Measurements from ENCODE around the gene KIRREL2. TPM values are rescaled to one million over a fixed set of nuclear protein-coding genes. Genes with fewer than 3 reads are reported as not detected.

The KIRREL2 gene
- total RNA-seq, 1 experiment from 2014 or later = not detected

GRCh38 chr19:35847911-35848310 is 8.8 kb upstream of the KIRREL2 start:
- no peak for ATAC-seq
- H3K4me3 ChIP-seq (ENCODE audit: low read length) = no peak overlapping the region
- no peaks in the 10 kb centered on the region for H3K9me2 ChIP-seq (replicated peaks; ENCODE audit: low read length)
- intact Hi-C loops (cut with micrococcal nuclease) = no loop called here
- no peak overlapping the region for H3K27ac ChIP-seq (ENCODE audit: low read length)
- BruUV-seq (replicated peaks) = no TSS peak
- DNase-seq = no peak
- POLR2A ChIA-PET (ENCODE audit: unreplicated experiment) = no interaction called here
- H3K4me2 ChIP-seq (ENCODE audit: low read length) = no peak overlapping the region
- H2AFZ ChIP-seq (ENCODE audit: low read length) = no peak overlapping the region
- CTCF ChIA-PET = no interaction called here
- H4K20me1 ChIP-seq (ENCODE audit: low read length) = no peaks in the 10 kb centered on the region
- H3K36me3 ChIP-seq (ENCODE audit: low read depth, low read length) = no peaks in the 10 kb centered on the region
- H3K27me3 ChIP-seq (ENCODE audit: low read length) = no peaks in the 10 kb centered on the region
- H3K9ac ChIP-seq (ENCODE audit: low read length) = no peak overlapping the region
- no peaks in the 10 kb centered on the region for H3K79me2 ChIP-seq (ENCODE audit: low read length)
- no peak for TF ChIP-seq CTCF (conservative IDR thresholded peaks at IDR 0.05; ENCODE audit: low read depth, low read length)
- TF ChIP-seq EZH2phosphoT487 (IDR thresholded peaks at IDR 0.05; ENCODE audit: borderline replicate concordance, low read length) = no peak
- no peak for TF ChIP-seq EZH2 (IDR thresholded peaks at IDR 0.05; ENCODE audit: low read length, unreplicated experiment)
- H3K4me1 ChIP-seq (ENCODE audit: insufficient read depth, low read length) = no peaks in the 10 kb centered on the region
- no peaks in the 10 kb centered on the region for H3K9me3 ChIP-seq (ENCODE audit: low read length)
- H3F3A ChIP-seq (ENCODE audit: low read length, unreplicated experiment) = no peaks in the 10 kb centered on the region

GRCh38 chr19:35848486-35848885 is 8.2 kb upstream of the KIRREL2 start:
- no TSS peak for BruUV-seq (replicated peaks)

More at GRCh38 chr19:35848486-35848885, 8.2 kb upstream of the KIRREL2 start:
- Histone ChIP-seq H3K4me2 (ENCODE audit: low read length) (no peak overlapping the region), H3K9ac (ENCODE audit: low read length) (no peak overlapping the region), H2AFZ (ENCODE audit: low read length) (no peak overlapping the region), H3K79me2 (ENCODE audit: low read length) (no peaks in the 10 kb centered on the region), H4K20me1 (ENCODE audit: low read length) (no peaks in the 10 kb centered on the region), H3K4me1 (ENCODE audit: insufficient read depth, low read length) (no peaks in the 10 kb centered on the region), H3K27me3 (ENCODE audit: low read length) (no peaks in the 10 kb centered on the region), H3F3A (ENCODE audit: low read length, unreplicated experiment) (no peaks in the 10 kb centered on the region), H3K36me3 (ENCODE audit: low read depth, low read length) (no peaks in the 10 kb centered on the region), H3K27ac (ENCODE audit: low read length) (no peak overlapping the region), H3K4me3 (ENCODE audit: low read length) (no peak overlapping the region), H3K9me2 (replicated peaks; ENCODE audit: low read length) (no peaks in the 10 kb centered on the region), H3K9me3 (ENCODE audit: low read length) (no peaks in the 10 kb centered on the region)
- DNase-seq = no peak
- intact Hi-C loops (cut with micrococcal nuclease) = no loop called here
- TF ChIP-seq CTCF (conservative IDR thresholded peaks at IDR 0.05; ENCODE audit: low read depth, low read length) (no peak), EZH2 (IDR thresholded peaks at IDR 0.05; ENCODE audit: low read length, unreplicated experiment) (no peak), EZH2phosphoT487 (IDR thresholded peaks at IDR 0.05; ENCODE audit: borderline replicate concordance, low read length) (no peak)
- ChIA-PET CTCF (no interaction called here), POLR2A (ENCODE audit: unreplicated experiment) (no interaction called here)
- ATAC-seq = no peak

Data from PC-3 (cell line).